Activated B cell treated with CpG ODN at 0.5 μM for 24 hours (primary cell): Measurements from ENCODE around the gene NPHP4. TPM values are rescaled to one million over a fixed set of nuclear protein-coding genes. Genes with fewer than 3 reads are reported as not detected.

ENCODE experiments used
- ATAC-seq: fragments of 200-7000 bp; cut with Tn5 transposase; one replicate; pipeline ENCODE4 v1.10.0; 2021; ENCODE audit warnings: low read depth, mild to moderate bottlenecking, moderate library complexity
- CTCF ChIA-PET: fragments of 350-600 bp; sonication (Branson Sonifier 250); formaldehyde crosslinking; loops from one replicate; lab custom pipeline; 2021; ENCODE audit warnings: antibody characterized with exemption; lab: Charles Lee
- POLR2A ChIA-PET: fragments of 350-600 bp; sonication (Branson Sonifier 250); formaldehyde crosslinking; loops from one replicate; lab custom pipeline; 2021; ENCODE audit warnings: antibody characterized with exemption; lab: Charles Lee
- DNase-seq: peaks from one replicate; pipeline ENCODE4 v3.0.0; 2022
- H3K27ac Mint-ChIP-seq: one replicate; pipeline ENCODE4 v1.8.0; 2020; ENCODE audit warnings: mixed read lengths
- H3K27me3 Mint-ChIP-seq: one replicate; pipeline ENCODE4 v1.8.0; 2021; ENCODE audit warnings: mixed read lengths
- H3K36me3 Mint-ChIP-seq: one replicate; pipeline ENCODE4 v1.8.0; 2021; ENCODE audit warnings: low read depth, mixed read lengths
- H3K4me1 Mint-ChIP-seq: one replicate; pipeline ENCODE4 v1.8.0; 2021; ENCODE audit warnings: mixed read lengths
- H3K4me3 Mint-ChIP-seq: one replicate; pipeline ENCODE4 v1.8.0; 2020; ENCODE audit warnings: mild to moderate bottlenecking, mixed read lengths
- H3K9me3 Mint-ChIP-seq: one replicate; pipeline ENCODE4 v1.8.0; 2020; ENCODE audit warnings: mixed read lengths
- intact Hi-C: fragments of 100-400 bp; cut with micrococcal nuclease; formaldehyde crosslinking; loops from one replicate; pipeline ENCODE4 v1.15.1; 2024
- total RNA-seq: library from RNA; stranded (reverse); gene quantifications from 2 replicates; pipeline ENCODE4 v1.2.3, GENCODE V29; 2022
- TF ChIP-seq, protein P1 (sequence below): fragments of 200-600 bp; IDR thresholded peaks from one replicate; pipeline ENCODE4 v1.8.0; 2022; ENCODE audit warnings: antibody characterized with exemption, mild to moderate bottlenecking

Gene NPHP4
- total RNA-seq, 1 donor from 2014 or later: 8.0 TPM

- Mint-ChIP-seq H3K36me3 (no peaks in the 10 kb centered on the region), H3K4me1 (no peaks in the 10 kb centered on the region), H3K27me3 (peaks cover 4% of the 10 kb centered on the region), H3K4me3 (no peak overlapping the region), H3K9me3 (peaks cover 5% of the 10 kb centered on the region), H3K27ac (no peak overlapping the region)
- ChIA-PET POLR2A (no interaction called here), CTCF (no interaction called here)
- DNase-seq (no peak), ATAC-seq (no peak)
- TF ChIP-seq, protein P1, sequence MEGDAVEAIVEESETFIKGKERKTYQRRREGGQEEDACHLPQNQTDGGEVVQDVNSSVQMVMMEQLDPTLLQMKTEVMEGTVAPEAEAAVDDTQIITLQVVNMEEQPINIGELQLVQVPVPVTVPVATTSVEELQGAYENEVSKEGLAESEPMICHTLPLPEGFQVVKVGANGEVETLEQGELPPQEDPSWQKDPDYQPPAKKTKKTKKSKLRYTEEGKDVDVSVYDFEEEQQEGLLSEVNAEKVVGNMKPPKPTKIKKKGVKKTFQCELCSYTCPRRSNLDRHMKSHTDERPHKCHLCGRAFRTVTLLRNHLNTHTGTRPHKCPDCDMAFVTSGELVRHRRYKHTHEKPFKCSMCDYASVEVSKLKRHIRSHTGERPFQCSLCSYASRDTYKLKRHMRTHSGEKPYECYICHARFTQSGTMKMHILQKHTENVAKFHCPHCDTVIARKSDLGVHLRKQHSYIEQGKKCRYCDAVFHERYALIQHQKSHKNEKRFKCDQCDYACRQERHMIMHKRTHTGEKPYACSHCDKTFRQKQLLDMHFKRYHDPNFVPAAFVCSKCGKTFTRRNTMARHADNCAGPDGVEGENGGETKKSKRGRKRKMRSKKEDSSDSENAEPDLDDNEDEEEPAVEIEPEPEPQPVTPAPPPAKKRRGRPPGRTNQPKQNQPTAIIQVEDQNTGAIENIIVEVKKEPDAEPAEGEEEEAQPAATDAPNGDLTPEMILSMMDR: no peak
- intact Hi-C loops: no loop called here
Measured at GRCh38 chr1:5832916-5833895, 159.0 kb downstream of the NPHP4 start.

DNA sequence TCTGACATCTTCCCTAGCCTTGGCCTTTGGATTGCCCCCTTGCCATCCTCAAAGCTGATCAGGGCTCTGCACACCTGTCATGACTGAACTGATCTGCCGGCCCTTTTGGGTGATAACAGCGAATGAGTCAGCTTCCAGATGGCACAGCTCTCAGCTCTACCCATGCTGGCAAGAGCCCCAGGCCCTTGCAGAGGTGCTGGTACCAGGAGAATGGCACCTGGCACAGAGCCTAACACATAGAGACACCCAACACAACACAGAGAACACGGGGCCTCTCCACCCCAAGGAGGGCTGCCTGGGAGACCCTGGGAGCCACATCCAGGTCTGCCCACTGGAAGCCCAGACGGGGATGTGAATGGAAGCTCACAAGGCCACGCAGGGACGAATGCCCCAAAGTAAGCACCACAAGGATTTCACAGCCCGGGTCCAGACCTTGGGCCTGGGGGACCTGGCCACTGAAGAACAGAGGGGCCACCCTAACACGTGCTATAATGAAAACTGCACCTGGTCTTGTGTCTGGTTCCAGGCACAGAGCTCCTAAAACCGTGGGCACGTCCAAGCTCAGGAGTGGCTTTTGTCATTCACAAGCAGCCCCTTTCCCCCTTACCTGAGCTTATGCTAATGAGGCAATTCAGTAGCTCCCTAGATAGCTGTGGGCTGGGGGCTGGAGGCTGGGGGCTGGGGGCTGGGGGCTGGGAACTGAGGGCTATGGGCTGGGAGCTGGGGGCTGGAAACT, 160.5 kb downstream of the NPHP4 start:
- H3K4me1 Mint-ChIP-seq: no peaks in the 10 kb centered on the region
- H3K9me3 Mint-ChIP-seq: peaks cover 5% of the 10 kb centered on the region
- POLR2A ChIA-PET: no interaction called here
- TF ChIP-seq, protein P1: no peak
- CTCF ChIA-PET: no interaction called here
- DNase-seq (no peak), ATAC-seq (no peak)
- H3K36me3 Mint-ChIP-seq: no peaks in the 10 kb centered on the region
- H3K4me3 Mint-ChIP-seq: no peak overlapping the region
- peaks cover 4% of the 10 kb centered on the region for H3K27me3 Mint-ChIP-seq
- no peak overlapping the region for H3K27ac Mint-ChIP-seq
- intact Hi-C loops: no loop called here

DNA sequence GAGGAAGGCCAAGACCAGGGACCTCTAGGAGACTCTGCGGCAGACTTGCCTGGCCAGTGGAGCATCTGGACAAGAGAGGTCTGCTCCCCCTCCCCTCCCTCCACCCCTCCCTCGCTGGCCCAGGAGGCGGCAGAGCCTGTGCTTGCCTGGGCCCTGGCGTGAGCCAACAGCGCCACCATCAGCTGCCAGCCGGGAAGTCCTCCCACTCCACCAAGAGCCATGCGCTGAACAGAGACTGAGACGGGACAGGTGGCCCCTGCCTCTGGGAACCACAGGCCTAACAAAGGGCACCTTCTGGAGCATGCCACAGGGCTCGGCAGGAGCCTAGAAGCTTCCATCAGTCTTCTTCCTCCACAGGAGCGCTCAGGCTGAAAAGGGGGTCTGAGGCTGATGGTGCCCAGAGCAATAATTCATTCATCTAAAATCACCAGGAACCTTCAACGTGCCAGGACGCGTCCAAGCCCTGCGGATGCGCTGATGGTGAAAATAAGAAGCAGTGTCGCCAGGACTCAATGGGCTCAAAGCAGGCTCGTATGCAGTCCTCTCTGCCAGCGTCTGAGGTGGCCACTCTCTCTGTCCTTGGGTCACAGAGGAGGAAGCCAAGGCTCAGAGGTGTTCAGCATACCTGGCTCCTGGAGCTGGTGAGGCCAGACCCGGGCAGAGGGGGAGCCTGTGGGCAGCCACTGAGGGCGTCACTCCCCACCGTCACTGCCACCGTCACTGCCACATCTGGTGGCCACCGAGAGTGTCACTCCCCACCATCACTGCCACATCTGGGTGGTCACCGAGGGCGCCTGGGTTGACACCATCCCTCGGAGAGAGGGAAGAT, 161.2 kb downstream of the NPHP4 start:
- POLR2A ChIA-PET: no interaction called here
- no peak for DNase-seq

GRCh38 chr1:5829414-5829813, 162.8 kb downstream of the NPHP4 start:
- no peaks in the 10 kb centered on the region for H3K36me3 Mint-ChIP-seq
- no peak for DNase-seq
- no peak overlapping the region for H3K4me3 Mint-ChIP-seq
- no peak for ATAC-seq
- H3K9me3 Mint-ChIP-seq: peaks cover 5% of the 10 kb centered on the region
- POLR2A ChIA-PET: no interaction called here
- intact Hi-C loops: no loop called here
- TF ChIP-seq, protein P1: no peak
- H3K27ac Mint-ChIP-seq: no peak overlapping the region
- CTCF ChIA-PET: no interaction called here
- no peaks in the 10 kb centered on the region for H3K27me3 Mint-ChIP-seq
- H3K4me1 Mint-ChIP-seq: no peaks in the 10 kb centered on the region

More for the DNA sequence above, 161.2 kb downstream of the NPHP4 start:
- no peak for ATAC-seq
- peaks cover 5% of the 10 kb centered on the region for H3K9me3 Mint-ChIP-seq
- intact Hi-C loops: no loop called here
- TF ChIP-seq, protein P1: no peak
- no peak overlapping the region for H3K27ac Mint-ChIP-seq
- H3K4me3 Mint-ChIP-seq: no peak overlapping the region
- H3K4me1 Mint-ChIP-seq: no peaks in the 10 kb centered on the region
- H3K27me3 Mint-ChIP-seq: no peaks in the 10 kb centered on the region
- no peaks in the 10 kb centered on the region for H3K36me3 Mint-ChIP-seq
- CTCF ChIA-PET: no interaction called here
